H1 (cell line): ENCODE data around the gene LCN2. TPM values are rescaled to one million over a fixed set of nuclear protein-coding genes. Genes with fewer than 3 reads are reported as not detected.

Source experiments
- HDAC6 ChIP-seq: IDR thresholded peaks from one replicate; pipeline ENCODE4 v1.7.1; 2012; ENCODE audit warnings: low read depth, mild to moderate bottlenecking, inconsistent platforms, low read length, moderate library complexity
- KDM4A ChIP-seq: IDR thresholded peaks from one replicate; pipeline ENCODE4 v1.7.1; 2012; ENCODE audit warnings: low read depth, mild to moderate bottlenecking, moderate library complexity, low read length, inconsistent platforms; ENCODE audit not compliant: severe bottlenecking
- MAFK ChIP-seq: IDR thresholded peaks from 2 replicates; pipeline ENCODE4 v1.6.1; 2012; ENCODE audit warnings: low read depth, mild to moderate bottlenecking, improper control_type of control experiment, low read length
- MAX ChIP-seq: IDR thresholded peaks from 2 replicates; pipeline ENCODE4 v1.6.1; 2012; ENCODE audit warnings: inconsistent platforms
- PHF8 ChIP-seq: fragments of 200-600 bp; sonication (generic); conservative IDR thresholded peaks from 2 replicates; pipeline ENCODE4 v1.7.1; 2012; ENCODE audit warnings: low read depth, mild to moderate bottlenecking, inconsistent platforms, low read length, moderate library complexity
- RFX5 ChIP-seq: IDR thresholded peaks from 2 replicates; pipeline ENCODE4 v1.6.1; 2011; ENCODE audit warnings: low read depth, low read length, improper control_type of control experiment, borderline replicate concordance
- TBP ChIP-seq: IDR thresholded peaks from 2 replicates; pipeline ENCODE4 v1.6.1; 2011; ENCODE audit warnings: low read depth, low read length, improper control_type of control experiment
- USF2 ChIP-seq: IDR thresholded peaks from 2 replicates; pipeline ENCODE4 v1.6.1; 2011; ENCODE audit warnings: low read length, improper control_type of control experiment
- YY1 ChIP-seq: IDR thresholded peaks from 2 replicates; pipeline ENCODE4 v1.6.1; 2011; ENCODE audit warnings: low read depth, mild to moderate bottlenecking, low read length
- polyA plus RNA-seq, 7 experiments: library from polyadenylated mRNA; depleted of rRNA in 3 of 7; stranded (reverse) in 5 of 7; unstranded in 2 of 7; fragments of >200 nt in 5 of 7; fragments of 200-250 nt in 2 of 7; gene quantifications; 1 replicate in 5 of 7; 2 replicates in 1 of 7; 4 replicates in 1 of 7; pipeline versions ENCODE4 v1.2.1 to v1.2.3, GENCODE V29; 2011 to 2013; ENCODE audit warnings: missing spikeins in 2 of 7, mixed read lengths in 2 of 7
- total RNA-seq: library from RNA; stranded (reverse); fragmentation: NEBNext Ultra II Directional; extraction: Animal tissue kit (Norgen Biotek cat#: 25700); gene quantifications from 2 replicates; pipeline ENCODE4 v1.2.1, GENCODE V29; 2021

LCN2 gene
- total and polyA plus RNA-seq, 2 of the 8 experiments (the other 6 are each of a cell fraction or from before 2014, with no cell fraction given) = 1.1 to 1.6 TPM

GRCh38 chr9:128169925-128170324 is 20.7 kb downstream of the LCN2 start (continued):
- TF ChIP-seq PHF8 = no peak
- TF ChIP-seq MAX = no peak
- no peak for TF ChIP-seq USF2
- TF ChIP-seq MAFK = no peak
- TF ChIP-seq RFX5 = no peak
- TF ChIP-seq TBP = no peak
- TF ChIP-seq KDM4A = no peak
- no peak for TF ChIP-seq HDAC6
- no peak for TF ChIP-seq YY1
